ENCODE measurements around the gene CCL16.
"Not testable (repeated sequence)": the region's sequence is repeated elsewhere in the genome, so short reads cannot be mapped to it uniquely, and the experiment has no call there.

CCL16 gene

GRCh38 chr17:35984140-35984539 lies 2.8 kb upstream of the CCL16 start:
- DNase-seq (ENCODE audit: low read depth), result no peak

GRCh38 chr17:35982409-35983191 lies 1.3 kb upstream of the CCL16 start:
- no peak for DNase-seq (ENCODE audit: low read depth)

DNA sequence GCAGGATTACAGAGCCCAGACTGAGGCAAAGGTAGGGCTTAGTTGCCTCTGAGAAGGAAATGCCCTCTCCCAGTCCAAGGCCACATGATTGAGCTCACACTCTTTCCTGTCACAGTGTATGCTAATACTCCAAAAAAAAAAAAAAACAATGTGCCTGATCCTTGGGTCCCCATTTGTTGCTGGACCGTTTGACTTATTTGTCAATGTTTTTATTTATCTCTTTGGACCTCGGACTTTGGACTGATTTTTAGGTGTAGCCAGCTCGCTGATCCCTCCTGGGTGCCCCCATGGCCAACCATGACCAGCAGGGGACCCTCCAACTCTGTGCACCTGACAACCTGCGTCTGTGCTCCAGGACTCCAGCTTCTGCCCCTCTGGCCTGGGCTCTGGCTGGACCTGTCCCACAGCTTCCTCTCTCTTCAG lies 622 bp upstream of the CCL16 start:
- DNase-seq (ENCODE audit: low read depth), result no peak

DNA sequence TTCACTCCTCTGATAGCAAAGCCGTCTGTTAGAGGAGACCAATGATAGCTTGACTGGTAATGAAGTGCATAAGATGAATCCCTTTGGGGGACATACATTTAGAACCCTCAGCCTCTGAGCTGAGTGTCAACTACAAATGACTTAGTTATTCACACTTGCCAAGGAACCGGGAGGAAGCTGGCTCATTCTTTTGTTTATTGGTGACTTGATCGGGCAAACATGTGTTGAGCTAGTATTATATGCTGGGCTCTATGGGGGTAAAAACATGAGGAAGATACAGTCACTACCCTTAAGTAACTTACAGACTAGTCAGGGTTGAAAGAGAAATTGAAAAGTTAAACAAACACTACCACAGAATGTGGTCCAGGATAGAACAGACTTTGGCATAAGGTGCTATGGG lies 3.0 kb downstream of the CCL16 start:
- DNase-seq (ENCODE audit: low read depth), result no peak

GRCh38 chr17:35977509-35977908 lies 3.8 kb downstream of the CCL16 start:
- DNase-seq (ENCODE audit: low read depth), result no peak

DNA sequence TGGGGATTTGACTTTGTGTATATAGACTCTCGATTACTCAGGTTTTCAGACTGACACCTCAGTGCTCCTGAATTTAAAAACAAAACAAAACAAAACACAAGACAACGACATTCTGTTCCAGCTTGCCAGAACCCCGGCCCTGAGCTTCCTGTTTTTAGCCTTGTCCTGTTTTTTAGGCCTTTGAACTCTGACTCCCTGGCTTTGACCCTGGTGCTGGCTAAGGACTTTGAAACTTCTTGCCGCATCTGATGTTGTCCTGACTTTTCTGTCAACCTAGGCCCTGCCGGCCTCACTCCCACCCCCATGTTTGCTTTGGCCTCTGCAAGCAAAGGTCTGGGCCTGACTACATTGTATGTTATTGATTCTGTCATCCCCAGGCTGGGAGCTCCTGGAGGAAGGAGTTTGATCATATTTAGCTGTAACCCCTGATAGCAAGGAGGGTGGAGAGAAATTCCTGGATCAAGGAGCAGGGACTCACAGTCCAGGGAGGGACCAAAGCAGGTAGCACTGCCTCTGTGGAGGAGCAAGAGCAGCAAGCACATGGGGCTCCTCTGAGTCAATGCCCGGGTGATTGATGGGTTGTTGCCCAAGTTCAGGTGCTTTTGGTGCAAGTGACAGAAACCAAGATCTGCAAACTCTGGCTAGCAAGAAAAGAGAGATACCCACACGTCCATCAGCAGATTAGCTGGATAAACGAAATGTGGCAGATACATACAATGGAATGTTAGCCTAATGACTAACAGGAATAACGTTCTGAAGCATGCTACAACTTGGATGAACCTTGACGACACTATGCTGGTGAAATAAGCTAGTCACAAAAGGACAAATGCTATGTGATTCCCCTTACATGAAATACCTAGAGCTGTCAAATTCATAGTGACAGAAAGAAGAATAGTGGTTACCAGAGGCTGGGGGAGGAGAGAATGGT lies 7.7 kb downstream of the CCL16 start:
- DNase-seq (ENCODE audit: low read depth), result no peak

GRCh38 chr17:35972945-35973332 lies 8.4 kb downstream of the CCL16 start:
- no peak for DNase-seq (ENCODE audit: low read depth)

- no peak for DNase-seq (ENCODE audit: low read depth)
These were observed 8.8 kb downstream of the CCL16 start for GRCh38 chr17:35972535-35972934.

DNA sequence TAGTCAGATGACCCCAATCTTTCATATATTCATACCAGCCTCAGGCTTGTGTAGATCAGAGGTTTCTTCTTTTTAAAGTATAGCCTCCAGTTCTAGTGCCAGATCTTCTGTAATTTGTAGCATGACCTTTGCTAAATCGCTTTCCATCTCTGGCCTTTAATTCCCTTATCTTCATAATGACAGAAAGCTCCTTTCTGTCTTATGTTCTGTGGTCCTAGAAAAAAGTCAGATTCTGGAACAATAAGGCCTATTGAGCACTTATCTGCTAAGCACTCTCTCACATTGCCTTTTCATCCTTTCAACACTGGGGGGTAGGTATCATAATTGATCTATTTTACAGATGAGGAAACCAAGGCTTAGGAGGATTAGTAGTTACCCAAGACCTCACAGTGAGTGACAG lies 9.2 kb downstream of the CCL16 start:
- DNase-seq (ENCODE audit: low read depth), result no peak

DNA sequence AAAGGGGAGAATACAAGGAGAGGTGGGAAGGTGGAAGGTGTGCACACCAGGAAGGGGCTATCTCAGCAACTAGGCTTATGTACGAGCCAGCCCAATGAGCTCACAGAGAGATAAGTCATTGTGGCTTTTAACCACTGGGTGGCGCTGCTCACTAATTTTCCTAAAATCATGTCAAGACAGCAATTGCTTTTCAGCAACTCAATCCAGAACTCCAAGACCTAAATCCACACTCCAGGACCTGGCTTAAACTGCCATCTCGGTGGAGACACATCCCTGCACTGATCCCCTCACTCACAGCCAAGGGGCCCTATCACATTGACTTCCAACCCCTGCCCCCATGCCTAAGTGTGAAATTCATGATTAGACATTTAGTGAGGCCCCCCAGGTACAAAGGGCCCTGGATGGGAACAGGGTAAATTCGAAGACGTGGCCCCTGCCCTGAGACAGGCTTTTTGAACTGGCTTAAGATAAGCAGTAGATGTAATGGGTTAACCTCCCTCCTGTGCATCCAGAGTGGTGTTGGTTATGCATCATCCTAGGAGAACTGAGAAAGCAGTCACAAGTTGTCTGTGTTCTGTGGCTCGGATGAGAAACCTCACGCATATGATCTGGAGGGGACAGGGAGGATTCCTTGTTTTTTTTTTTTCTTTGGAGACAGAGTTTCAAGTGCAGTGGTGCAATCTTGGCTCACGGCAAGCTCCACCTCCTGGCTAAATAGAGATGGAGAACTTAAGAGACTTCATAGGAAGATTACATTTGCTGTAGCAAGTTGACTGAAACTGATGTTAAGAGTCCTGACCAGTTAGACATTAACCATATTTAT lies 11.5 kb downstream of the CCL16 start:
- peak; percentile 27 for DNase-seq (ENCODE audit: low read depth)

- DNase-seq (ENCODE audit: low read depth), result no peak
These were observed 12.7 kb downstream of the CCL16 start for GRCh38 chr17:35968520-35969054.

DNA sequence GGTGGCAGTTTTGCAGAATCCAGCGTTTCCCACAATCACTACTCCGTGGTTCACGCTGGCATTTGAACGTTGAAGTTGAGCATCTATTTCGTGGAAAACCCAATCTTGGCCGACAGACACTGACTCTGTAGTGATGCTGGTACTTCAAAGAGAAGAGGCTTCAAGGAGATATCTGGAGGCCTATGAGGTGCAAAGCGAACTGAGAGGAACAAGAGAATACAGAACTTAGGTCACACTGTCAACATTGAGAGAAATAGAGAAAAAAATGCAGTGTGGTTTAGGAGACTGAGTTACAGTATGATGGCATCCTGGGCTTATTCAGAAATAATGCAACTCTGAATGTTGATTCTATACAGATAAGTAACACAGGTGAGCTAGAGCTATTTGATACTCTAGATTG lies 16.0 kb downstream of the CCL16 start:
- no peak for DNase-seq (ENCODE audit: low read depth)

DNA sequence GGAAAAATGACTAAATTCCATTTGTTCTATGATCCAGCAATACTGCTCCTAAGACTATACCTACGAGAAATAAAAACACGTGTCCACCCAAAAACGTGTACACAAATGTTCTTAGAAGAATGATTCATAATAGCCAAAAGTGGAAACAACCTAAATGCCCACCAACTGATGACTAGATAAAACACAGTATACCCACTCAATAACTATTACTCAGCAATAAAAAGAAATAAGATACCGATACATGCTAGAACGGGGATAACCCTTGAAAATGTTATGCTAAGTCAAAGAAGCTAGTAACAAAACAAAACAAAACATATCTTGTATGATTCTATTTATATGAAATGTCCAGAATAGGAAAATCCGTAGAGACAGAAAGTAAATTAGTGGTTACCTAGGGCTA lies 17.6 kb downstream of the CCL16 start:
- no peak for DNase-seq (ENCODE audit: low read depth)

GRCh38 chr17:35953720-35954119 lies 27.6 kb downstream of the CCL16 start:
- DNase-seq (ENCODE audit: low read depth), result no peak

GRCh38 chr17:35949401-35949800 lies 31.9 kb downstream of the CCL16 start:
- DNase-seq (ENCODE audit: low read depth), result no peak

DNA sequence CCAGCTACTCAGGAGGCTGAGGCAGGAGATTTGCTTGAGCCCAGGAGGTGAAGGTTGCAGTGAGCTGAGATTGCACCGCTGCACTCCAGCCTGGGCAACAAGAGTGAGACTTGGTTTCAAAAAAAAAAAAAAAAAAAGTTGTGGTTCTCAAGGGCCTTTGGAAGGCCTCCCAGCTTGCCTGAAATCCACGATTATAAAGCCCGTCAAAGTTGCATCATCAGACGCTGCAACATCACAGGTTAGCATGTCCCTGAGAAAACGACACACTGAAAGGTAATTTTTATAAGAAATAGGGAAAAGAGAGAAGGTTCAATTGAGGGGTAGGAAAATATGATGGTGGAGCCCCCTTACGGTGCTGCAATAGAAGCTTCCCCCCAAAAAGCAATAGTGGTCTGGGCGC lies 33.2 kb downstream of the CCL16 start:
- no peak for DNase-seq (ENCODE audit: low read depth)

GRCh38 chr17:35947156-35947585 lies 34.1 kb downstream of the CCL16 start:
- no peak for DNase-seq (ENCODE audit: low read depth)

DNA sequence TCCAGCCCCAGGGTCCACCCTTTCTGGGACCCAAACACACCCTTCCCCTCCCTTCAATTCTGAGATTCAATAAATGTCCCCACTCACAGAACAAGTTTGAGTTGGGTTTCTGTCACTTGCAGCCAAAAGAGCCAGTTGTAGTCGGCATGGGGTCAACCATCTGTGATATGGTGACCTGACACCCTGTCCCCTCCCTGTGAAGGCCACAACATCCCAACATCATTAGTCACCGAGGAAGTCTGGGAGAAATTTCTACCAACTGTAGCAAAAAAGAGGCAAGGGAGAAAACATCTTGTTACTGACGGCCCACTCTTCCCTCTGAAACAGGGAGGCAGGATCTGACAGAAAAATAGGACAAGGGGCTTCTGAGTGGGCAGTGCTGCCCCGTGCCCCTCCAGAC lies 37.1 kb downstream of the CCL16 start:
- DNase-seq (ENCODE audit: low read depth), result no peak

DNA sequence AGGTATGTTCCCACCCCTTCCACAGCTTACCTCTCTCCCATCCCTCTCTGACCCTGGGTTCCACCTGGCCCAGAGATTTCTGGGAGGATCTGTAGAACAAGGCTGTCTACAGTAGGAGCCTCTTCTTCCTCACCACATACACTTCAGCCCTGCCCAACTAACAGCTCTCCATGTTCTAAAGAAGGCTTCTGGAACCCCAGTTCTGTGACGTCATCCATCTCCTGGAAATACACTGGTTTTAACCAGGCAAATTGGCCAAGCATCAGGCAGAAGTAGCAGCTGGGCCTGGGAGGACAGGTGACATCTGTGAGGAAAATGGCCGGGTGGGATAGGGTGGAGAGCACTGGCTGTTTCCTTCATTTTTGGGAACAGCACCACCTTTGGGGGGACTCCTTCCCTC lies 37.8 kb downstream of the CCL16 start, which contains the start of gene LYZL6:
Gene LYZL6, minus strand, starts transcription at position 177 of the 400 bp plus-strand sequence. CDS start 4,357 bp downstream, outside the sequence.
- no peak for DNase-seq (ENCODE audit: low read depth)

- no peak for DNase-seq (ENCODE audit: low read depth)
These were observed 38.6 kb downstream of the CCL16 start for GRCh38 chr17:35942588-35943186.

- not testable (repeated sequence) for DNase-seq (ENCODE audit: low read depth)
These were observed 42.8 kb downstream of the CCL16 start for GRCh38 chr17:35938492-35938891.

Measured in HS-27A (cell line).